Fibroblast of lung (primary cell): Measurements from ENCODE around the gene POLR2L. TPM values are rescaled to one million over a fixed set of nuclear protein-coding genes. Genes with fewer than 3 reads are reported as not detected.

Source experiments
- DNase-seq, 2 donors: peaks; one replicate each; pipeline versions ENCODE4 v3.0.0 to v3.0.0-alpha.2; 2010; ENCODE audit warnings: low read depth in 2 of 2
- H2AFZ ChIP-seq: 2 replicates; pipeline ENCODE4 v1.5.1; 2012; ENCODE audit warnings: low read length, control low read depth, inconsistent platforms
- H3K27ac ChIP-seq: 2 replicates; pipeline ENCODE4 v1.5.1; 2011; ENCODE audit warnings: low read length, control low read depth; ENCODE audit not compliant: insufficient read depth
- H3K27me3 ChIP-seq: 2 replicates; pipeline ENCODE4 v1.5.1; 2011; ENCODE audit warnings: mild to moderate bottlenecking, low read length; ENCODE audit not compliant: control insufficient read depth, insufficient read depth
- H3K36me3 ChIP-seq: 2 replicates; pipeline ENCODE4 v1.5.1; 2011; ENCODE audit warnings: low read length; ENCODE audit not compliant: control insufficient read depth, insufficient read depth
- H3K4me1 ChIP-seq: 2 replicates; pipeline ENCODE4 v1.5.1; 2011; ENCODE audit warnings: low read length; ENCODE audit not compliant: control insufficient read depth, insufficient read depth; ENCODE audit errors: extremely low read depth
- H3K4me2 ChIP-seq: 2 replicates; pipeline ENCODE4 v1.5.1; 2011; ENCODE audit warnings: low read length, control low read depth; ENCODE audit not compliant: insufficient read depth; ENCODE audit errors: extremely low read depth
- H3K4me3 ChIP-seq, 4 experiments: fragments of 200-600 bp in 1 of 4; sonication (generic) in 1 of 4; replicated peaks in 1 of 4; 2 replicates each; pipeline ENCODE4 v1.5.1; 2011 to 2016; ENCODE audit warnings: low read length in 4 of 4, low read depth in 3 of 4, mild to moderate bottlenecking in 3 of 4, control low read depth in 2 of 4, inconsistent platforms in 1 of 4, mixed read lengths in 1 of 4; ENCODE audit not compliant: insufficient read depth in 1 of 4; ENCODE audit errors: control extremely low read depth in 1 of 4
- H3K79me2 ChIP-seq: 2 replicates; pipeline ENCODE4 v1.5.1; 2012; ENCODE audit warnings: mild to moderate bottlenecking, low read length, inconsistent platforms; ENCODE audit not compliant: control insufficient read depth, insufficient read depth
- H3K9ac ChIP-seq: 2 replicates; pipeline ENCODE4 v1.5.1; 2011; ENCODE audit warnings: mild to moderate bottlenecking, low read length, control low read depth; ENCODE audit not compliant: insufficient read depth
- H3K9me3 ChIP-seq: 2 replicates; pipeline ENCODE4 v1.5.1; 2012; ENCODE audit warnings: low read depth, low read length; ENCODE audit not compliant: control insufficient read depth, insufficient read depth
- H4K20me1 ChIP-seq: 2 replicates; pipeline ENCODE4 v1.5.1; 2011; ENCODE audit warnings: low read length; ENCODE audit not compliant: control insufficient read depth, insufficient read depth; ENCODE audit errors: extremely low read depth
- CTCF ChIP-seq, 2 donors: IDR thresholded peaks in 1 of 2; conservative IDR thresholded peaks in 1 of 2; 1 replicate in 1 of 2; 2 replicates in 1 of 2; pipeline ENCODE4 v1.5.1; 2011 to 2012; ENCODE audit warnings: low read length in 2 of 2, control low read depth in 1 of 2, inconsistent platforms in 1 of 2, low read depth in 1 of 2, mild to moderate bottlenecking in 1 of 2
- EZH2 ChIP-seq: IDR thresholded peaks from 2 replicates; pipeline ENCODE4 v1.5.1; 2012; ENCODE audit warnings: low read length, control low read depth, mild to moderate bottlenecking; ENCODE audit errors: missing control alignments
- polyA plus RNA-seq, 2 donors: library from polyadenylated mRNA; depleted of rRNA in 1 of 2; stranded (reverse) in 1 of 2; unstranded in 1 of 2; fragments of >200 nt; gene quantifications; 2 replicates each; pipeline ENCODE4 v1.2.1, GENCODE V29; 2011 to 2012; ENCODE audit warnings: missing spikeins in 1 of 2
- total RNA-seq: library from RNA; depleted of rRNA; stranded (reverse); fragments of >200 nt; gene quantifications from 2 replicates; pipeline ENCODE4 v1.2.1, GENCODE V29; 2014

POLR2L gene
- total and polyA plus RNA-seq, 2 donors (not counting 1 experiment from before 2014, with no cell fraction given): 181 to 196 TPM

DNA sequence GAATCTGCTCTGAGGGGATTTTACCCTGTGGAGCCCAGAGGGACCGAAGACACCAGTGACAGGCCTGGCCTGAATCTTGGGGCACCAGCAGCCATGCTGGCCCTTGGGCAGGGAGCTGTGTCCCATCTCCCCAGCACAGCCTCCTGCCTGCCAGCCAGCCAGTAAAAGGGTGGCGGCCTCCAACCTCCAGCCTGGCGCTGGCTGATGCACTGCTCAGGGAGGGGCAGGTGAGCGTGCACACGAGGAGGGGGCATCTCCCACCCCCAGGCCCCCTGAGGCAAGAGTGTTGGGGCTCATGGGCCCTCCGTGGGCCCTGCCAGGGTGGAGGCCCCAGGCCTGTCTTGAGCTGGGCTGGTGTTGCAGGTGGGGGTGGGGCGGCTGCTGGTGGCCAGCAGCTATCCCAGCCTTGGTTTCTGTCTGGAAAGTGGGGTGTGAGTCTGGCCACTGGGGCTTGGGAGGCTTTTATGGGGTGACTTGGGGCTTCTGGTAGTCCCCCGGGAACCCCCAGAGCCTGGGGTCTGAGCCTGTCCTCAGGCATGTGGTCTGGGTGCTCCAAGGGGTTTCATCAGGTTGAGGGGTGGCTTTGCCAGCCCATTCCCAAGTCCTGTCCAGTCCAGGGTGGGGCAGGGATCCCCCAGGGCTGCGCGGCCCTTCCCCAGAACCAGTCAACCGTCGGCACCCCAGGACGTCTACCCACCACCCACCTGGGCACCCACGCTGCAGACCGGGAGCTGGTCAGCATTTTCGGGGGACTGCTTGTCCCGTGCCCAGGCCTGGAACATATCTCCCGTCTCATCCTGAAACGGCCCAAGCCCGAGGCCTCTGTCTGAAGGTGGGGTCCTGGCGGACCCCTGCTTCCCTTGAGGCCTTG is 18.1 kb upstream of the POLR2L start:
- Histone ChIP-seq H3K36me3 (peaks cover 23% of the 10 kb centered on the region), H3K4me3 (peak overlapping the region in 1 of 4 experiments; percentile 42), H3K4me1 (peaks cover 18% of the 10 kb centered on the region), H3K9me3 (no peaks in the 10 kb centered on the region), H3K4me2 (peak overlapping the region; percentile 67), H3K27ac (peak overlapping the region; percentile 72), H3K9ac (peak overlapping the region; percentile 49), H4K20me1 (no peaks in the 10 kb centered on the region), H3K79me2 (peaks cover 18% of the 10 kb centered on the region), H3K27me3 (no peaks in the 10 kb centered on the region), H2AFZ (no peak overlapping the region)
- no peak for DNase-seq
- TF ChIP-seq EZH2 (no peak), CTCF (conservative IDR thresholded peaks at IDR 0.05 in 1 of 2, IDR thresholded peaks at IDR 0.05 in 1 of 2; ENCODE audit: low read depth in 1 of 2, low read length in 2 of 2) (no peak)

GRCh38 chr11:859394-860131 is 17.2 kb upstream of the POLR2L start:
- peaks cover 20% of the 10 kb centered on the region for H3K36me3 ChIP-seq
- no peaks in the 10 kb centered on the region for H3K9me3 ChIP-seq
- H3K9ac ChIP-seq: peak overlapping the region; percentile 49
- peak overlapping the region in 2 of 4 experiments; percentile 42 to 43 for H3K4me3 ChIP-seq
- no peaks in the 10 kb centered on the region for H3K27me3 ChIP-seq
- H3K4me1 ChIP-seq: peaks cover 18% of the 10 kb centered on the region
- no peak overlapping the region for H2AFZ ChIP-seq
- TF ChIP-seq EZH2 (no peak), CTCF (conservative IDR thresholded peaks at IDR 0.05 in 1 of 2, IDR thresholded peaks at IDR 0.05 in 1 of 2; ENCODE audit: low read depth in 1 of 2, low read length in 2 of 2) (no peak)
- peak; percentile 80 to 94 for DNase-seq
- no peaks in the 10 kb centered on the region for H4K20me1 ChIP-seq
- H3K4me2 ChIP-seq: peak overlapping the region; percentile 67
- H3K27ac ChIP-seq: peak overlapping the region; percentile 72
- peaks cover 18% of the 10 kb centered on the region for H3K79me2 ChIP-seq

DNA sequence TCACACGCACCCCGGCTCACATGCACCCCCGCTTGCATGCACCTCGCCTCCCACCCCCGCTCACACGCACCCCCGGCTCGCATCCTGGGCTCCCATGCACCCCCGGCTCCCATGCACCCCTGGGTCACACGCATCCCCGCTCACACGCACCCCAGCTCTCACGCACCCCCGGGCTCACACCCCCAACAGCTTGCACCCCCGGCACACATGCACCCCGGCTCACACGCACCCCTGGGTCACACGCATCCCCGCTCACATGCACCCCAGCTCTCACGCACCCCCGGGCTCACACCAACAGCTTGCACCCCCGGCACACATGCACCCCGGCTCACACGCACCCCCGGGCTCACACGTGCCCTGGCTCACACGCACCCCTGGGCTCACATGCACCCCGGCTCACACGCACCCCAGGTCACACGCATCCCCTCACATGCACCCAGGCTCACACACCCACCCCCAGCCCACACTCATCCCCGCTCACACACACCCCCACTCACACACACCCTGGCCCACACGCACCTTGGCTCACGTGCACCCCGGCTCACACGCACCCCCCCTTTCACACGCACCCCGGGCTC is 16.5 kb upstream of the POLR2L start:
- peaks cover 18% of the 10 kb centered on the region for H3K4me1 ChIP-seq
- no peak for TF ChIP-seq EZH2
- no peak overlapping the region for H2AFZ ChIP-seq
- H3K27ac ChIP-seq: peak overlapping the region; percentile 23
- no peaks in the 10 kb centered on the region for H4K20me1 ChIP-seq
- H3K4me3 ChIP-seq: peak overlapping the region in 1 of 4 experiments; percentile 42
- peak overlapping the region; percentile 23 for H3K4me2 ChIP-seq
- H3K36me3 ChIP-seq: peaks cover 21% of the 10 kb centered on the region
- H3K9me3 ChIP-seq: no peaks in the 10 kb centered on the region
- peaks cover 18% of the 10 kb centered on the region for H3K79me2 ChIP-seq
- H3K27me3 ChIP-seq: no peaks in the 10 kb centered on the region
- peak overlapping the region; percentile 4 for H3K9ac ChIP-seq
- no peak for DNase-seq
